ENCODE results near the gene PCNT. TPM values are rescaled to one million over a fixed set of nuclear protein-coding genes. Genes with fewer than 3 reads are reported as not detected.

PCNT gene
- total and polyA plus RNA-seq, 10 of the 15 experiments (the other 5 are each of a cell fraction or from before 2014, with no cell fraction given) = 2.9 to 39.6 (median 20.5) TPM

DNA sequence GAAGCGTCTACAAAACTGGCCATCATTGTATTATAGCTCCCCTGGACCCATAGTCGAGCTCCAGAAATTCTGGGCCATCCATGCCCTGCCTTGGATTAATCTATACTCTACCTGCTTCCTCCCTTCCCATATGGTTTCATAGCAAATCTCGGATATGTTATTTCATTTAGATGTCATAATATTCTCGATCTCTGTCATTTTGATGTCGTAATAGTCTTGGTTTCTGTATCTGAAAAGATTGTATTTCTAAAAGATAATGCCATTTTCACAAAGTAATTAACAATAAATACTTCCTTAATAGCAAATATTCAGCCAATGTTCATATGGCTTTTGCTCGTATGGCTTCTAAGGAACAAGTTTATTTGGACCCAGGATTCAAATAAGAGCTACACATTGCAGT is 169.9 kb downstream of the PCNT start:
- Histone ChIP-seq H3K4me2 (ENCODE audit: control insufficient read depth, insufficient read depth) (no peak overlapping the region), H3K27me3 (replicated peaks in 1 of 2; ENCODE audit: control insufficient read depth in 2 of 2, insufficient read depth in 2 of 2, low read length in 1 of 2) (no peaks in the 10 kb centered on the region), H3K27ac (ENCODE audit: control insufficient read depth, insufficient read depth) (no peak overlapping the region), H4K20me1 (ENCODE audit: control insufficient read depth, insufficient read depth) (no peaks in the 10 kb centered on the region), H3K79me2 (ENCODE audit: control insufficient read depth, insufficient read depth, low read length) (no peaks in the 10 kb centered on the region), H3K9me3 (replicated peaks; ENCODE audit: control insufficient read depth, insufficient read depth, low read length) (no peaks in the 10 kb centered on the region; the same call in 2 of the 3 replicates), H3K9ac (ENCODE audit: control insufficient read depth, insufficient read depth, low read length) (no peak overlapping the region), H3K36me3 (ENCODE audit: control insufficient read depth in 2 of 2, insufficient read depth in 2 of 2, low read length in 1 of 2) (peaks cover 8 to 11% of the 10 kb centered on the region in 2 experiments), H3K4me1 (ENCODE audit: control insufficient read depth, insufficient read depth, low read length) (no peaks in the 10 kb centered on the region), H3K4me3 (no peak overlapping the region), H2AFZ (ENCODE audit: control insufficient read depth, low read depth, low read length) (no peak overlapping the region)
- 95% methylated on average over 6 of the region's 6 CpGs for WGBS (ENCODE audit: insufficient coverage, insufficient replicate concordance, low lambda C conversion rate, missing lambda C conversion rate)
- ATAC-seq (no peak), DNase-seq (ENCODE audit: low read depth, low spot score) (no peak), FAIRE-seq (no peak)
- ChIA-PET POLR2A (no interaction called here), RAD21 (ENCODE audit: unreplicated experiment) (no interaction called here), CTCF (no interaction called here), SMC1A (ENCODE audit: uncharacterized antibody, unreplicated experiment) (interaction anchor here (0.5 to 1.0 kb wide), 2 partner anchors 10 to 54 kb away, joined by 3 to 6 read pairs; no protein-coding TSS in a partner anchor)
- no TSS peak for BruUV-seq (replicated peaks)
- intact Hi-C loops (cut with micrococcal nuclease; ENCODE audit: unreplicated experiment) (no loop called here), in situ Hi-C loops (cut with MboI) (no loop called here)
- no peak for TF ChIP-seq TBL1XR1 (IDR thresholded peaks at IDR 0.05; ENCODE audit: low read depth, low read length)
- TF ChIP-seq, protein P1, sequence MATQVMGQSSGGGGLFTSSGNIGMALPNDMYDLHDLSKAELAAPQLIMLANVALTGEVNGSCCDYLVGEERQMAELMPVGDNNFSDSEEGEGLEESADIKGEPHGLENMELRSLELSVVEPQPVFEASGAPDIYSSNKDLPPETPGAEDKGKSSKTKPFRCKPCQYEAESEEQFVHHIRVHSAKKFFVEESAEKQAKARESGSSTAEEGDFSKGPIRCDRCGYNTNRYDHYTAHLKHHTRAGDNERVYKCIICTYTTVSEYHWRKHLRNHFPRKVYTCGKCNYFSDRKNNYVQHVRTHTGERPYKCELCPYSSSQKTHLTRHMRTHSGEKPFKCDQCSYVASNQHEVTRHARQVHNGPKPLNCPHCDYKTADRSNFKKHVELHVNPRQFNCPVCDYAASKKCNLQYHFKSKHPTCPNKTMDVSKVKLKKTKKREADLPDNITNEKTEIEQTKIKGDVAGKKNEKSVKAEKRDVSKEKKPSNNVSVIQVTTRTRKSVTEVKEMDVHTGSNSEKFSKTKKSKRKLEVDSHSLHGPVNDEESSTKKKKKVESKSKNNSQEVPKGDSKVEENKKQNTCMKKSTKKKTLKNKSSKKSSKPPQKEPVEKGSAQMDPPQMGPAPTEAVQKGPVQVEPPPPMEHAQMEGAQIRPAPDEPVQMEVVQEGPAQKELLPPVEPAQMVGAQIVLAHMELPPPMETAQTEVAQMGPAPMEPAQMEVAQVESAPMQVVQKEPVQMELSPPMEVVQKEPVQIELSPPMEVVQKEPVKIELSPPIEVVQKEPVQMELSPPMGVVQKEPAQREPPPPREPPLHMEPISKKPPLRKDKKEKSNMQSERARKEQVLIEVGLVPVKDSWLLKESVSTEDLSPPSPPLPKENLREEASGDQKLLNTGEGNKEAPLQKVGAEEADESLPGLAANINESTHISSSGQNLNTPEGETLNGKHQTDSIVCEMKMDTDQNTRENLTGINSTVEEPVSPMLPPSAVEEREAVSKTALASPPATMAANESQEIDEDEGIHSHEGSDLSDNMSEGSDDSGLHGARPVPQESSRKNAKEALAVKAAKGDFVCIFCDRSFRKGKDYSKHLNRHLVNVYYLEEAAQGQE (IDR thresholded peaks at IDR 0.05; ENCODE audit: low read depth, low read length) = no peak
- no peak for TF ChIP-seq MYC (IDR thresholded peaks at IDR 0.05; ENCODE audit: insufficient read depth, insufficient read length, insufficient replicate concordance, low read length, severe bottlenecking)
- TF ChIP-seq, protein P2, sequence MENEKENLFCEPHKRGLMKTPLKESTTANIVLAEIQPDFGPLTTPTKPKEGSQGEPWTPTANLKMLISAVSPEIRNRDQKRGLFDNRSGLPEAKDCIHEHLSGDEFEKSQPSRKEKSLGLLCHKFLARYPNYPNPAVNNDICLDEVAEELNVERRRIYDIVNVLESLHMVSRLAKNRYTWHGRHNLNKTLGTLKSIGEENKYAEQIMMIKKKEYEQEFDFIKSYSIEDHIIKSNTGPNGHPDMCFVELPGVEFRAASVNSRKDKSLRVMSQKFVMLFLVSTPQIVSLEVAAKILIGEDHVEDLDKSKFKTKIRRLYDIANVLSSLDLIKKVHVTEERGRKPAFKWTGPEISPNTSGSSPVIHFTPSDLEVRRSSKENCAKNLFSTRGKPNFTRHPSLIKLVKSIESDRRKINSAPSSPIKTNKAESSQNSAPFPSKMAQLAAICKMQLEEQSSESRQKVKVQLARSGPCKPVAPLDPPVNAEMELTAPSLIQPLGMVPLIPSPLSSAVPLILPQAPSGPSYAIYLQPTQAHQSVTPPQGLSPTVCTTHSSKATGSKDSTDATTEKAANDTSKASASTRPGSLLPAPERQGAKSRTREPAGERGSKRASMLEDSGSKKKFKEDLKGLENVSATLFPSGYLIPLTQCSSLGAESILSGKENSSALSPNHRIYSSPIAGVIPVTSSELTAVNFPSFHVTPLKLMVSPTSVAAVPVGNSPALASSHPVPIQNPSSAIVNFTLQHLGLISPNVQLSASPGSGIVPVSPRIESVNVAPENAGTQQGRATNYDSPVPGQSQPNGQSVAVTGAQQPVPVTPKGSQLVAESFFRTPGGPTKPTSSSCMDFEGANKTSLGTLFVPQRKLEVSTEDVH (IDR thresholded peaks at IDR 0.05; ENCODE audit: low read depth, partially characterized antibody) = no peak
- TF ChIP-seq, protein P3, sequence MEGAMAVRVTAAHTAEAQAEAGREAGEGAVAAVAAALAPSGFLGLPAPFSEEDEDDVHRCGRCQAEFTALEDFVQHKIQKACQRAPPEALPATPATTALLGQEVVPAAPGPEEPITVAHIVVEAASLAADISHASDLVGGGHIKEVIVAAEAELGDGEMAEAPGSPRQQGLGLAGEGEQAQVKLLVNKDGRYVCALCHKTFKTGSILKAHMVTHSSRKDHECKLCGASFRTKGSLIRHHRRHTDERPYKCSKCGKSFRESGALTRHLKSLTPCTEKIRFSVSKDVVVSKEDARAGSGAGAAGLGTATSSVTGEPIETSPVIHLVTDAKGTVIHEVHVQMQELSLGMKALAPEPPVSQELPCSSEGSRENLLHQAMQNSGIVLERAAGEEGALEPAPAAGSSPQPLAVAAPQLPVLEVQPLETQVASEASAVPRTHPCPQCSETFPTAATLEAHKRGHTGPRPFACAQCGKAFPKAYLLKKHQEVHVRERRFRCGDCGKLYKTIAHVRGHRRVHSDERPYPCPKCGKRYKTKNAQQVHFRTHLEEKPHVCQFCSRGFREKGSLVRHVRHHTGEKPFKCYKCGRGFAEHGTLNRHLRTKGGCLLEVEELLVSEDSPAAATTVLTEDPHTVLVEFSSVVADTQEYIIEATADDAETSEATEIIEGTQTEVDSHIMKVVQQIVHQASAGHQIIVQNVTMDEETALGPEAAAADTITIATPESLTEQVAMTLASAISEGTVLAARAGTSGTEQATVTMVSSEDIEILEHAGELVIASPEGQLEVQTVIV (IDR thresholded peaks at IDR 0.05; ENCODE audit: borderline replicate concordance, partially characterized antibody) = no peak
- TF ChIP-seq SREBF1 (IDR thresholded peaks at IDR 0.05; ENCODE audit: low read length) = no peak
- TF ChIP-seq SIX5 (IDR thresholded peaks at IDR 0.05; ENCODE audit: low read depth, low read length, severe bottlenecking) = no peak
- TF ChIP-seq YY1 (IDR thresholded peaks at IDR 0.05; ENCODE audit: low read depth, low read length) = no peak
- TF ChIP-seq ZNF687 (IDR thresholded peaks at IDR 0.05) = no peak
- no peak for TF ChIP-seq NBN (IDR thresholded peaks at IDR 0.05)
- no peak for TF ChIP-seq BACH1 (IDR thresholded peaks at IDR 0.05; ENCODE audit: borderline replicate concordance)
- no peak for TF ChIP-seq ZNF217 (IDR thresholded peaks at IDR 0.05)
